ENCODE measurements around the gene KATNBL1. TPM values are rescaled to one million over a fixed set of nuclear protein-coding genes. Genes with fewer than 3 reads are reported as not detected.

The KATNBL1 gene
- total RNA-seq, 1 donor from 2014 or later = 56.3 TPM

GRCh38 chr15:34160735-34161134 is 49.2 kb downstream of the KATNBL1 start:
- no peak overlapping the region for H3K27ac Mint-ChIP-seq (ENCODE audit: unreplicated experiment)
- peaks cover 14% of the 10 kb centered on the region for H3K9me3 Mint-ChIP-seq
- DNase-seq (ENCODE audit: low read depth, low spot score) = no peak
- H3K36me3 Mint-ChIP-seq (ENCODE audit: low read depth) = peaks cover 60% of the 10 kb centered on the region
- H3K4me1 Mint-ChIP-seq = peaks cover 7% of the 10 kb centered on the region
- H3K27me3 Mint-ChIP-seq (ENCODE audit: low read depth) = no peaks in the 10 kb centered on the region
- no peak overlapping the region for H3K4me3 Mint-ChIP-seq
- no peak for TF ChIP-seq CTCF (conservative IDR thresholded peaks at IDR 0.05)

GRCh38 chr15:34158355-34158754 is 51.5 kb downstream of the KATNBL1 start:
- Mint-ChIP-seq H3K4me3 (no peak overlapping the region), H3K9me3 (peaks cover 15% of the 10 kb centered on the region)
- DNase-seq (ENCODE audit: low read depth, low spot score) = no peak

GRCh38 chr15:34155859-34156258 is 54.0 kb downstream of the KATNBL1 start:
- TF ChIP-seq CTCF (conservative IDR thresholded peaks at IDR 0.05) = no peak
- no peak for DNase-seq (ENCODE audit: low read depth, low spot score)
- H3K27me3 Mint-ChIP-seq (ENCODE audit: low read depth) = no peaks in the 10 kb centered on the region
- H3K9me3 Mint-ChIP-seq = peaks cover 13% of the 10 kb centered on the region
- no peak overlapping the region for H3K4me3 Mint-ChIP-seq
- peaks cover 58% of the 10 kb centered on the region for H3K36me3 Mint-ChIP-seq (ENCODE audit: low read depth)
- H3K4me1 Mint-ChIP-seq = peaks cover 7% of the 10 kb centered on the region
- no peak overlapping the region for H3K27ac Mint-ChIP-seq (ENCODE audit: unreplicated experiment)

More at GRCh38 chr15:34158355-34158754, 51.5 kb downstream of the KATNBL1 start:
- Mint-ChIP-seq H3K36me3 (ENCODE audit: low read depth) (peaks cover 72% of the 10 kb centered on the region), H3K27ac (ENCODE audit: unreplicated experiment) (no peak overlapping the region), H3K27me3 (ENCODE audit: low read depth) (no peaks in the 10 kb centered on the region), H3K4me1 (peaks cover 7% of the 10 kb centered on the region)
- no peak for TF ChIP-seq CTCF (conservative IDR thresholded peaks at IDR 0.05)

- Mint-ChIP-seq H3K9me3 (peaks cover 10% of the 10 kb centered on the region), H3K27me3 (ENCODE audit: low read depth) (no peaks in the 10 kb centered on the region), H3K36me3 (ENCODE audit: low read depth) (peaks cover 49% of the 10 kb centered on the region), H3K27ac (ENCODE audit: unreplicated experiment) (peak overlapping the region; percentile 88), H3K4me3 (no peak overlapping the region), H3K4me1 (peaks cover 3% of the 10 kb centered on the region)
- no peak for DNase-seq (ENCODE audit: low read depth, low spot score)
- no peak for TF ChIP-seq CTCF (conservative IDR thresholded peaks at IDR 0.05)
These were observed 55.1 kb downstream of the KATNBL1 start for GRCh38 chr15:34154725-34155204.

GRCh38 chr15:34147371-34148140 is 62.3 kb downstream of the KATNBL1 start:
- Mint-ChIP-seq H3K36me3 (ENCODE audit: low read depth) (peaks cover 11% of the 10 kb centered on the region), H3K4me1 (no peaks in the 10 kb centered on the region), H3K4me3 (no peak overlapping the region), H3K27me3 (ENCODE audit: low read depth) (no peaks in the 10 kb centered on the region), H3K9me3 (no peaks in the 10 kb centered on the region), H3K27ac (ENCODE audit: unreplicated experiment) (peak overlapping the region; percentile 84)
- TF ChIP-seq CTCF (conservative IDR thresholded peaks at IDR 0.05) = no peak
- no peak for DNase-seq (ENCODE audit: low read depth, low spot score)
